WTC11 (cell line): ENCODE results near the gene RNASEH2C. TPM values are rescaled to one million over a fixed set of nuclear protein-coding genes. Genes with fewer than 3 reads are reported as not detected.

Source experiments
- ATAC-seq: fragments of 200-7000 bp; cut with Tn5 transposase; 2 replicates; pipeline ENCODE4 v1.10.0; 2021; ENCODE audit warnings: mild to moderate bottlenecking, moderate library complexity
- CTCF ChIA-PET: fragments of 300-600 bp; sonication (Branson Sonifier 250); formaldehyde crosslinking; loops from one replicate; lab custom pipeline; 2021; ENCODE audit warnings: antibody characterized with exemption; lab: Charles Lee
- POLR2A ChIA-PET: fragments of 350-600 bp; sonication (Branson Sonifier 250); formaldehyde crosslinking; loops from one replicate; lab custom pipeline; 2021; ENCODE audit warnings: antibody characterized with exemption; lab: Charles Lee
- DNase-seq: peaks from one replicate; pipeline ENCODE4 v3.0.0; 2021; ENCODE audit warnings: low spot score
- H3K27ac Mint-ChIP-seq: 2 replicates; pipeline ENCODE4 v1.8.0; 2021; ENCODE audit warnings: mixed read lengths
- H3K27me3 Mint-ChIP-seq: 2 replicates; pipeline ENCODE4 v1.8.0; 2021; ENCODE audit warnings: low read depth, mild to moderate bottlenecking, moderate library complexity, mixed read lengths
- H3K36me3 Mint-ChIP-seq: 2 replicates; pipeline ENCODE4 v1.8.0; 2021; ENCODE audit warnings: mixed read lengths
- H3K4me1 Mint-ChIP-seq: 2 replicates; pipeline ENCODE4 v1.8.0; 2022; ENCODE audit warnings: mixed read lengths
- H3K4me3 Mint-ChIP-seq: 2 replicates; pipeline ENCODE4 v1.8.0; 2021; ENCODE audit warnings: mild to moderate bottlenecking, moderate library complexity, mixed read lengths
- H3K9me3 Mint-ChIP-seq: 2 replicates; pipeline ENCODE4 v1.8.0; 2021; ENCODE audit warnings: mixed read lengths
- CREB1 ChIP-seq: sonication (generic); formaldehyde crosslinking; IDR thresholded peaks from 2 replicates; pipeline ENCODE4 v1.8.0; 2023; ENCODE audit warnings: mild to moderate bottlenecking, missing genetic modification reagents
- ESRRA ChIP-seq: sonication (generic); formaldehyde crosslinking; IDR thresholded peaks from 2 replicates; pipeline ENCODE4 v1.8.1; 2022; ENCODE audit warnings: mild to moderate bottlenecking, missing genetic modification reagents, borderline replicate concordance
- HMGA2 ChIP-seq: fragments of 250-450 bp; sonication (Bioruptor Pico); IDR thresholded peaks from 2 replicates; pipeline ENCODE4 v1.4.0; 2021; ENCODE audit warnings: mild to moderate bottlenecking, moderate library complexity
- NFATC4 ChIP-seq: fragments of 250-450 bp; sonication (Bioruptor Pico); IDR thresholded peaks from 2 replicates; pipeline ENCODE4 v1.9.0; 2021; ENCODE audit warnings: mild to moderate bottlenecking
- SMAD3 ChIP-seq: sonication (generic); formaldehyde crosslinking; IDR thresholded peaks from 2 replicates; pipeline ENCODE4 v1.8.0; 2022; ENCODE audit warnings: missing genetic modification reagents, mild to moderate bottlenecking, borderline replicate concordance
- SP1 ChIP-seq: sonication (generic); formaldehyde crosslinking; conservative IDR thresholded peaks from 2 replicates; pipeline ENCODE4 v1.8.1; 2022; ENCODE audit warnings: missing genetic modification reagents
- ZNF232 ChIP-seq: sonication (generic); formaldehyde crosslinking; IDR thresholded peaks from 2 replicates; pipeline ENCODE4 v1.8.0; 2022; ENCODE audit warnings: mild to moderate bottlenecking, missing genetic modification reagents
- total RNA-seq: library from RNA; stranded (reverse); gene quantifications from 3 replicates; pipeline ENCODE4 v1.2.3, GENCODE V29; 2021
- TF ChIP-seq, protein P1 (sequence below): sonication (generic); formaldehyde crosslinking; IDR thresholded peaks from 2 replicates; pipeline ENCODE4 v1.8.1; 2023; ENCODE audit warnings: mild to moderate bottlenecking, missing genetic modification reagents, moderate library complexity
- TF ChIP-seq, protein P2 (sequence below): sonication (generic); formaldehyde crosslinking; IDR thresholded peaks from 2 replicates; pipeline ENCODE4 v1.8.1; 2022; ENCODE audit warnings: mild to moderate bottlenecking, moderate library complexity, missing genetic modification reagents
- TF ChIP-seq, protein P3 (sequence below): sonication (generic); formaldehyde crosslinking; IDR thresholded peaks from 2 replicates; pipeline ENCODE4 v1.8.1; 2023; ENCODE audit warnings: mild to moderate bottlenecking, missing genetic modification reagents, moderate library complexity
- TF ChIP-seq, protein P4 (sequence below): sonication (generic); formaldehyde crosslinking; IDR thresholded peaks from 2 replicates; pipeline ENCODE4 v1.8.1; 2023; ENCODE audit warnings: mild to moderate bottlenecking, missing genetic modification reagents, borderline replicate concordance
- TF ChIP-seq, protein P5 (sequence below): sonication (generic); formaldehyde crosslinking; IDR thresholded peaks from 2 replicates; pipeline ENCODE4 v1.8.1; 2023; ENCODE audit warnings: mild to moderate bottlenecking, missing genetic modification reagents
- TF ChIP-seq, protein P6 (sequence below): fragments of 250-450 bp; sonication (Bioruptor Pico); IDR thresholded peaks from 2 replicates; pipeline ENCODE4 v1.9.0; 2021; ENCODE audit warnings: moderate library complexity, mild to moderate bottlenecking, inconsistent platforms, borderline replicate concordance
- TF ChIP-seq, protein P7 (sequence below): sonication (generic); formaldehyde crosslinking; IDR thresholded peaks from 2 replicates; pipeline ENCODE4 v1.8.0; 2023; ENCODE audit warnings: missing genetic modification reagents

The RNASEH2C gene
- total RNA-seq, 1 experiment from 2014 or later: 42.1 TPM

DNA sequence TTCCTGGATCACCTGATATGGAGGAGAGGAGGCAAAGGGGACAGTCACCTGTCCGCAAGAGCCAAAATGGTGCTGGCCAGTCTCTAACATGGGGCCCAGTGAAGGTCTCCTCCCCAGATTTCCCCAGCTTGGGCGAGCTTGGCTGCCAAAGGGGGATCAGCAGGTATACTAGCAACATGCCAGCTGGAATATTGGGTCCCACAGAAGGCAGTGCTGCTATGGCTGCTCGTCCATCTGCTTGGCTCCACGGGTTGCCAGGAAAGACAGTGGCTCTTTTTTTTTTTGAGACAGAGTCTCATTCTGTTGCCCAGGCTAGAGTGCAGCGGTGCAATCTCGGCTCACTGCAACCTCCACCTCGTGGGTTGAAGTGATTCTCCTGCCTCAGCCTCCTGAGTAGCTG lies 21.3 kb downstream of the RNASEH2C start (continued):
- TF ChIP-seq, protein P1, sequence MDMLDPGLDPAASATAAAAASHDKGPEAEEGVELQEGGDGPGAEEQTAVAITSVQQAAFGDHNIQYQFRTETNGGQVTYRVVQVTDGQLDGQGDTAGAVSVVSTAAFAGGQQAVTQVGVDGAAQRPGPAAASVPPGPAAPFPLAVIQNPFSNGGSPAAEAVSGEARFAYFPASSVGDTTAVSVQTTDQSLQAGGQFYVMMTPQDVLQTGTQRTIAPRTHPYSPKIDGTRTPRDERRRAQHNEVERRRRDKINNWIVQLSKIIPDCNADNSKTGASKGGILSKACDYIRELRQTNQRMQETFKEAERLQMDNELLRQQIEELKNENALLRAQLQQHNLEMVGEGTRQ (CRISPR knock-in tag): no peak
- TF ChIP-seq SP1 (CRISPR knock-in tag): no peak
- no peak for TF ChIP-seq CREB1 (CRISPR knock-in tag)
- TF ChIP-seq HMGA2 (CRISPR knock-in tag): no peak
- TF ChIP-seq, protein P2, sequence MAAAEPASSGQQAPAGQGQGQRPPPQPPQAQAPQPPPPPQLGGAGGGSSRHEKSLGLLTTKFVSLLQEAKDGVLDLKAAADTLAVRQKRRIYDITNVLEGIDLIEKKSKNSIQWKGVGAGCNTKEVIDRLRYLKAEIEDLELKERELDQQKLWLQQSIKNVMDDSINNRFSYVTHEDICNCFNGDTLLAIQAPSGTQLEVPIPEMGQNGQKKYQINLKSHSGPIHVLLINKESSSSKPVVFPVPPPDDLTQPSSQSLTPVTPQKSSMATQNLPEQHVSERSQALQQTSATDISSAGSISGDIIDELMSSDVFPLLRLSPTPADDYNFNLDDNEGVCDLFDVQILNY (CRISPR knock-in tag): no peak
- TF ChIP-seq, protein P3, sequence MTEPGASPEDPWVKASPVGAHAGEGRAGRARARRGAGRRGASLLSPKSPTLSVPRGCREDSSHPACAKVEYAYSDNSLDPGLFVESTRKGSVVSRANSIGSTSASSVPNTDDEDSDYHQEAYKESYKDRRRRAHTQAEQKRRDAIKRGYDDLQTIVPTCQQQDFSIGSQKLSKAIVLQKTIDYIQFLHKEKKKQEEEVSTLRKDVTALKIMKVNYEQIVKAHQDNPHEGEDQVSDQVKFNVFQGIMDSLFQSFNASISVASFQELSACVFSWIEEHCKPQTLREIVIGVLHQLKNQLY (CRISPR knock-in tag): no peak
- no peak for TF ChIP-seq NFATC4 (CRISPR knock-in tag)
- TF ChIP-seq, protein P4, sequence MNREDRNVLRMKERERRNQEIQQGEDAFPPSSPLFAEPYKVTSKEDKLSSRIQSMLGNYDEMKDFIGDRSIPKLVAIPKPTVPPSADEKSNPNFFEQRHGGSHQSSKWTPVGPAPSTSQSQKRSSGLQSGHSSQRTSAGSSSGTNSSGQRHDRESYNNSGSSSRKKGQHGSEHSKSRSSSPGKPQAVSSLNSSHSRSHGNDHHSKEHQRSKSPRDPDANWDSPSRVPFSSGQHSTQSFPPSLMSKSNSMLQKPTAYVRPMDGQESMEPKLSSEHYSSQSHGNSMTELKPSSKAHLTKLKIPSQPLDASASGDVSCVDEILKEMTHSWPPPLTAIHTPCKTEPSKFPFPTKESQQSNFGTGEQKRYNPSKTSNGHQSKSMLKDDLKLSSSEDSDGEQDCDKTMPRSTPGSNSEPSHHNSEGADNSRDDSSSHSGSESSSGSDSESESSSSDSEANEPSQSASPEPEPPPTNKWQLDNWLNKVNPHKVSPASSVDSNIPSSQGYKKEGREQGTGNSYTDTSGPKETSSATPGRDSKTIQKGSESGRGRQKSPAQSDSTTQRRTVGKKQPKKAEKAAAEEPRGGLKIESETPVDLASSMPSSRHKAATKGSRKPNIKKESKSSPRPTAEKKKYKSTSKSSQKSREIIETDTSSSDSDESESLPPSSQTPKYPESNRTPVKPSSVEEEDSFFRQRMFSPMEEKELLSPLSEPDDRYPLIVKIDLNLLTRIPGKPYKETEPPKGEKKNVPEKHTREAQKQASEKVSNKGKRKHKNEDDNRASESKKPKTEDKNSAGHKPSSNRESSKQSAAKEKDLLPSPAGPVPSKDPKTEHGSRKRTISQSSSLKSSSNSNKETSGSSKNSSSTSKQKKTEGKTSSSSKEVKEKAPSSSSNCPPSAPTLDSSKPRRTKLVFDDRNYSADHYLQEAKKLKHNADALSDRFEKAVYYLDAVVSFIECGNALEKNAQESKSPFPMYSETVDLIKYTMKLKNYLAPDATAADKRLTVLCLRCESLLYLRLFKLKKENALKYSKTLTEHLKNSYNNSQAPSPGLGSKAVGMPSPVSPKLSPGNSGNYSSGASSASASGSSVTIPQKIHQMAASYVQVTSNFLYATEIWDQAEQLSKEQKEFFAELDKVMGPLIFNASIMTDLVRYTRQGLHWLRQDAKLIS (CRISPR knock-in tag): no peak

DNA sequence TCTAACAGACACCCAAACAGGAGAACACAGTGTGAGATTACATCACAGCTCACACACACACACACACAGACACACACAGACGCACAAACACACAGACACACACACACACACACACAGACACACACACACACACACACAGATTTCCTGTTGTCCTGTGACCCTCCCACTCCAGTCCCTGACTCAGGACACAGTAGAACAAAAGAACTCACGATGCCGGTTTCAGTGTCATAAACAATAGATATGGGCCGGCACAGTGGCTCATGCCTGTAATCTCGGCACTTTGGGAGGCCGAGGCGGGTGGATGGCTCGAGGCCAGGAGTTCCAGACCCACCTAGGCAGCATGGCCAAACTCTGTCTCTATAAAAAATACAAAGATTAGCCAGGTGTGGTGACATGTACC lies 22.4 kb downstream of the RNASEH2C start:
- Mint-ChIP-seq H3K27me3 (peaks cover 14% of the 10 kb centered on the region), H3K27ac (no peak overlapping the region), H3K4me1 (no peaks in the 10 kb centered on the region; the same call in 1 of the 2 replicates), H3K36me3 (no peaks in the 10 kb centered on the region), H3K4me3 (no peak overlapping the region), H3K9me3 (peaks cover 17% of the 10 kb centered on the region)
- CTCF ChIA-PET: interaction anchor here (0.7 to 1.3 kb wide), 2 partner anchors 28 to 129 kb away, joined by 3 to 11 read pairs; no protein-coding TSS in a partner anchor
- POLR2A ChIA-PET: interaction anchor here (0.6 kb wide), 1 partner anchor 21 kb away, joined by 3 read pairs; no protein-coding TSS in a partner anchor
- no peak for DNase-seq
- TF ChIP-seq, protein P5, sequence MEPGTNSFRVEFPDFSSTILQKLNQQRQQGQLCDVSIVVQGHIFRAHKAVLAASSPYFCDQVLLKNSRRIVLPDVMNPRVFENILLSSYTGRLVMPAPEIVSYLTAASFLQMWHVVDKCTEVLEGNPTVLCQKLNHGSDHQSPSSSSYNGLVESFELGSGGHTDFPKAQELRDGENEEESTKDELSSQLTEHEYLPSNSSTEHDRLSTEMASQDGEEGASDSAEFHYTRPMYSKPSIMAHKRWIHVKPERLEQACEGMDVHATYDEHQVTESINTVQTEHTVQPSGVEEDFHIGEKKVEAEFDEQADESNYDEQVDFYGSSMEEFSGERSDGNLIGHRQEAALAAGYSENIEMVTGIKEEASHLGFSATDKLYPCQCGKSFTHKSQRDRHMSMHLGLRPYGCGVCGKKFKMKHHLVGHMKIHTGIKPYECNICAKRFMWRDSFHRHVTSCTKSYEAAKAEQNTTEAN: no peak
- no peak for TF ChIP-seq SMAD3 (CRISPR knock-in tag)
- TF ChIP-seq, protein P6, sequence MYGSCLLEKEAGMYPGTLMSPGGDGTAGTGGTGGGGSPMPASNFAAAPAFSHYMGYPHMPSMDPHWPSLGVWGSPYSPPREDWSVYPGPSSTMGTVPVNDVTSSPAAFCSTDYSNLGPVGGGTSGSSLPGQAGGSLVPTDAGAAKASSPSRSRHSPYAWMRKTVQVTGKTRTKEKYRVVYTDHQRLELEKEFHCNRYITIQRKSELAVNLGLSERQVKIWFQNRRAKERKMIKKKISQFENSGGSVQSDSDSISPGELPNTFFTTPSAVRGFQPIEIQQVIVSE (CRISPR knock-in tag): no peak
- no peak for TF ChIP-seq ZNF232
- no peak for TF ChIP-seq ESRRA (CRISPR knock-in tag)
- TF ChIP-seq, protein P7, sequence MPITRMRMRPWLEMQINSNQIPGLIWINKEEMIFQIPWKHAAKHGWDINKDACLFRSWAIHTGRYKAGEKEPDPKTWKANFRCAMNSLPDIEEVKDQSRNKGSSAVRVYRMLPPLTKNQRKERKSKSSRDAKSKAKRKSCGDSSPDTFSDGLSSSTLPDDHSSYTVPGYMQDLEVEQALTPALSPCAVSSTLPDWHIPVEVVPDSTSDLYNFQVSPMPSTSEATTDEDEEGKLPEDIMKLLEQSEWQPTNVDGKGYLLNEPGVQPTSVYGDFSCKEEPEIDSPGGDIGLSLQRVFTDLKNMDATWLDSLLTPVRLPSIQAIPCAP: no peak
- no peak for ATAC-seq
